Placental epithelial cell (primary cell): ENCODE measurements around the gene FLOT1. TPM values are rescaled to one million over a fixed set of nuclear protein-coding genes. Genes with fewer than 3 reads are reported as not detected.

Experiments
- small RNA-seq: library from RNA; depleted of rRNA; stranded (forward); fragments of <200 nt; gene quantifications from one replicate; pipeline ENCODE3, GENCODE V24; 2012
- total RNA-seq: library from RNA; depleted of rRNA; stranded (reverse); fragments of >200 nt; gene quantifications from 2 replicates; pipeline ENCODE4 v1.2.3, GENCODE V29; 2012

Gene FLOT1
- total RNA-seq, result 56.4 and 87.2 TPM in 2 replicates

GRCh38 chr6:30742316-30743098, at the start of gene FLOT1:
Gene FLOT1, minus strand, starts transcription at chr6:30742687. Its CDS starts 498 bp downstream, at chr6:30742189.

GRCh38 chr6:30744054-30744805, 1.7 kb upstream of the FLOT1 start, which contains the start of gene IER3:
Gene IER3, minus strand, starts transcription at chr6:30744547. Its CDS starts 29 bp downstream, at chr6:30744518.

DNA sequence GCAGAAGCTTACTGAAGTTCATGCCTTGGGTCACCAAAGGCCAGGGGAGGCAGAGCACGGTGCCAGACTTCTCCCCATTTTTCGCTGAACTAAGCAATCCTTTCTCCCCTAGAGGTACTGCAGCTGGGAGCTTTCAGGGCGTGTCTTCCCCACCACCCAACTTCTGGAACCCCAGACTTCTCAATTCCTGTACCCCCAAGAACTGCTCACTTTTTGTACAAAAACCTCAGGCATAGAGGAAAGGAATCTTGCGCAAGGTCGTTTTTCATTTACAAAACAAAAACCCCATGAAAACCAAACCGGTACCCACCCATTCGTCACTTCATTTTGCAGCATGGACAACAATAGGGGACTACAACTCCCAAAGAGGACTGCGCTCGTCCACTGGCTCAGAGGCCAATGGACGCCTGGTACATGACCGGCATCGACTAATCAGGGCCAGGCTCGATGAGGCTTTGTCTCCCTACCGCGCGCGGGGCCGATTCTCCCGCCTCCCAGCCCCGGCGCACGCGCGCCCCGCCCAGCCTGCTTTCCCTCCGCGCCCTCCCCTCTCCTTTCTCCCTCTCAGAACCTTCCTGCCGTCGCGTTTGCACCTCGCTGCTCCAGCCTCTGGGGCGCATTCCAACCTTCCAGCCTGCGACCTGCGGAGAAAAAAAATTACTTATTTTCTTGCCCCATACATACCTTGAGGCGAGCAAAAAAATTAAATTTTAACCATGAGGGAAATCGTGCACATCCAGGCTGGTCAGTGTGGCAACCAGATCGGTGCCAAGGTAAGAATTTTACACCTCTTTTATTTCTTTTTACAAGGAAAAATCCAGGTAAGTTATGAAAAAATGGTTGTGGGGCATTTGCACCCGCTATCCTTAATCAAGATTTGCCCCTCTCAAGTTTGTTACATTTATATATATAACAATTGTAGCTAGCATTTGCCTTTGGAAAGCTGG, 22.4 kb downstream of the FLOT1 start, which contains the start of gene TUBB:
TSS of gene TUBB (plus strand) at position 562 of the 947 bp plus-strand sequence. CDS start at position 717, 155 bp downstream.

DNA sequence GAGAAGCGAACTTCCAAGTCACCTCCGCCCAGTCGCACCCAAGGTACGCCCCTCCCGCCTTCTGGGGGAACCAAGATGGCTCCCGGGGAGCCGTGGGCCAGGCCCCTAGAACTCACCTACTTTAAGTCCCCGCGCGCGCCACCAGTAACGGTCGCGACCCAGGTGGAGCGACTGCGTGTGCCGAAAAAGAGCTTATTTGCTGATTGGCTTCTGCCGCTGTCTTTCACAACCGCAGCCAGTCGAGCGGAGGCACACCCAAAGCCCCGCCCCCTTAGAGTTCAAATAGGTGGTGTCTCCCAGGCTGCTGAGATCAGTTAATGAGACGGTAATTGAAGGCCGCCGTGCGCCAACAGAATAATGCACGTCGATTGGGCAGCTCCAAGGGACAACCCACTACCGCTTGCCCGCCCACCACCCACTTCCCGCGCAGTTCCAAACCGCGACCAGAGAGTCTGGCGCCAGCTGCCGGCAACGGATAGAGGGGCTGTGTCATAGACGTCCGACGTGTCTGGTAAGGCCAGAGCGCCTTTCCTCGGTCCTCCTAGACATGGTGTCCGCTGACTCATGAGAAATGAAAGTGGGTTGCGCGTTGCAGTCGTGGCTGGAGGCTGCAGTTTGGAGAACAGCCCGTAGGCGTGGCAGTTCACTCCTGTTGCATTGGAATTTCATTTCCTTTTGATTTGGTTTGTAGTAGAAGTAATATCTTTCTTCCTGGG, 25.2 kb downstream of the FLOT1 start, which contains the start of gene MDC1:
TSS of gene MDC1 (minus strand) at position 153 of the 716 bp plus-strand sequence. CDS start 2,106 bp downstream, outside the sequence.

DNA sequence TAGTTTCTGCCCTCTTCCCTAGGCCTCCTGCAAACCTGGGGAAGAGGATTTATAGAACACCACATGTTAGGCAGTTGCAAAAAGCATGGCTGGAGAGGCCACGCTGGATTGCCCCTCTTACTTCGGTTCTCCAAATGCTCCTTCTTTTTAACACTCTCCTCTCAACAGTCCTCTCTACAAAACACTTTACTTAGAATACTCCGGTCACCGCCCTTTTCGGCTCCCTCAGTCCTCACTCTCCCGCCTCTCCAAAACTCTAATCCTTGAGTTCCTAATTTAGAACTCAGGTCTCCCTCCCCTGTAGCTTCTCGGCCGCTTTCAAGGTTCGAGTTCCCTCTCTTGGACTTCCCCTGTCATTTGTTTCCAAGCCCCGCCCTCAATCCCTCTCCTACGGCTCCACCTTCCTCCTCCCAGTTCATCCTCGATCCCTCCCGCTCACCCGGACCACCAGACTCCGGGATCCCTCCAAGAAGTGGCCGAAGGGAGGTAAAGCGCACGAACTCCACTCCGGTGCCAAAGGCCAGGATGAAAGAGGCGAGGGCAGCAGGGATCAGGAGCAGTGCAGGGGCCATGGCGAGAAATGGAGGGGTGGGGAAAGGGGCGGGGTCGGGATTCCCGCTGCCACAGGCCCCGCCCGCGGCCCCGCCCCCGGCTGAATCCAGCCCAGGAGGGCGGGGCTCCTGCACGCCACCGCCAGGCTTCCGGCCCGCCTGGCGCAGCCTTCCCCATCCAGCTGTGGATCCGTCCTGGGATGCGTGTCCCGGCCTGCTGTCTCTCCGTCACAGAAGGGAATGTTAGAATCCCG, 51.9 kb downstream of the FLOT1 start, which contains the start of gene NRM:
TSS of gene NRM (minus strand) at position 582 of the 805 bp plus-strand sequence. CDS start at position 572, 10 bp downstream.

DNA sequence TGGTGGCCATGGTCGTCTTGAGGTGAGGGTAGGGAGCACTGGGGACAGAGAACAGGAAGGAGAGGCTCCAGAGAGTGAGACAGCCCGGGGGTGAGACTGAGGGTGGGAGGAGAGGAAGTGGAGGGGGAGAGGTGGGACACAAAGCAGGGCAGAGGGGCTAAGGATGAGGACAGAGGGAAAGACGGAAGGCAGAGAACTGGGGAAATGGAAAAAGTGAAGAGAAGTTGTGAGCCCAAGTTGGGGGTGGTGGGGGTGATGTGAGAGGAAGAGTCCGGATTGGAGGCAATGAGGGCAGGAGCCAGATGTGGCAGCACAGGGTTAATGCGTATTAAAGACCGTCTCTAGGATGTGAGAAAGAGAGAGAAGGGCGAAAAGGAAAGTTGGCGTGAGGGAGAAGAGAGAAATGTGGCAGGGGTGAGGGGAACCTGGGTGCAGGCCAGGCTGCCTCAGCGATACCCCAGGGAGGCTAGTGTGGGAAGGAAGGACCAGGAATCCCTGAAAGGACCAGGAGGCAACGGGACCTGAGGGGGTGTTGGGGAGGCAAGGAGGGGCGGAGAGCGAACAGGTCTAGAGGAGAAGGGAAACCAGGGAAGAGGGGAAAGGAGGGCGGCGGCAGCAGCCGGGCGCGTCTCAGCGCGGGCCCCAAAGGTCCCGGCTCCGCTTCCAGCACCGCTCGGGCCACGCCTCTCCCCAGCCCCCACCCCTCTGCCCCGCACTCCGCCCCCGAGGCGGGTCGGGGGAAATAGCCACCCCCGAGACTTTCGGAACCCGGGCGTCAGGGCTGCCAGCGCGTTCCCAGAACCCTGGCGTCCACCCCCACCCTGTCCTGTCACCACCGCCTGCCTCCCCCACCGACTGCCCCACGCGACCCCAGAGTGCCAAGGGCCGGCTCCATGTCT, 56.2 kb downstream of the FLOT1 start, which contains the start of gene PPP1R18:
TSS of gene PPP1R18 (minus strand) at position 637 of the 899 bp plus-strand sequence. CDS start at position 10, 627 bp downstream.

Small RNA genes lying within 50 kb of the gene (small RNA-seq; reads per million reads assigned to genes)
- gene RF00019 (not detected), gene RN7SL353P (not detected)

Other genes with a start within 250 kb of the FLOT1 start
- 59.3 and 84.8 TPM in 2 replicates for gene GNL1, start 186.2 kb downstream of the FLOT1 start, total RNA-seq
- gene PRR3, start 185.4 kb downstream of the FLOT1 start, total RNA-seq, result 6.1 and 10.6 TPM in 2 replicates
- 45.9 and 46.0 TPM in 2 replicates for gene ABCF1, start 171.2 kb downstream of the FLOT1 start, total RNA-seq
- 36.0 and 55.4 TPM in 2 replicates for gene PPP1R10, start 125.4 kb downstream of the FLOT1 start, total RNA-seq
- gene MRPS18B, start 124.8 kb downstream of the FLOT1 start, total RNA-seq, result 70.3 and 74.9 TPM in 2 replicates
- gene ATAT1, start 115.8 kb downstream of the FLOT1 start, total RNA-seq, result 6.7 and 11.8 TPM in 2 replicates
- gene C6orf136, start 95.6 kb downstream of the FLOT1 start, total RNA-seq, result 3.1 and 4.3 TPM in 2 replicates
- gene DHX16, start 69.7 kb downstream of the FLOT1 start, total RNA-seq, result 28.3 and 30.8 TPM in 2 replicates
- gene PPP1R18, start 56.0 kb downstream of the FLOT1 start, total RNA-seq, result 31.4 and 43.8 TPM in 2 replicates
- gene NRM, start 51.7 kb downstream of the FLOT1 start, total RNA-seq, result 9.0 and 9.2 TPM in 2 replicates
- 6.7 and 7.9 TPM in 2 replicates for gene MDC1, start 25.4 kb downstream of the FLOT1 start, total RNA-seq
- 423 and 1,233 TPM in 2 replicates for gene TUBB, start 22.3 kb downstream of the FLOT1 start, total RNA-seq
- 46.3 and 236 TPM in 2 replicates for gene IER3, start 1.9 kb upstream of the FLOT1 start, total RNA-seq
- gene DDR1, start 141.8 kb upstream of the FLOT1 start, total RNA-seq, result 74.2 and 95.0 TPM in 2 replicates
- gene GTF2H4, start 165.5 kb upstream of the FLOT1 start, total RNA-seq, result 18.8 and 27.2 TPM in 2 replicates
- 18.8 and 22.1 TPM in 2 replicates for gene VARS2, start 171.6 kb upstream of the FLOT1 start, total RNA-seq
- 0.39 and 0.87 TPM in 2 replicates for gene SFTA2, start 189.5 kb upstream of the FLOT1 start, total RNA-seq
- gene MUCL3, start 198.3 kb upstream of the FLOT1 start, total RNA-seq, result not detected in 2 replicates
- gene MUC21, start 241.0 kb upstream of the FLOT1 start, total RNA-seq, result not detected in 2 replicates